Astrocyte (in vitro differentiated cells and primary cell): ENCODE results near the gene PTPRN2.

Source experiments
- CTCF ChIP-seq: IDR thresholded peaks from 2 replicates; pipeline ENCODE4 v1.5.1; 2011; ENCODE audit warnings: low read depth, mild to moderate bottlenecking, inconsistent platforms, low read length, moderate library complexity; ENCODE audit not compliant: insufficient read depth
- EZH2 ChIP-seq: IDR thresholded peaks from 2 replicates; pipeline ENCODE4 v1.6.1; 2012; ENCODE audit warnings: mild to moderate bottlenecking, low read length, inconsistent platforms; ENCODE audit not compliant: insufficient read depth

- no peak for TF ChIP-seq CTCF
- no peak for TF ChIP-seq EZH2
These were observed 632.7 kb downstream of the PTPRN2 start for GRCh38 chr7:157954901-157955300.
